HepG2 (cell line): ENCODE results near the gene TAF6L. TPM values are rescaled to one million over a fixed set of nuclear protein-coding genes. Genes with fewer than 3 reads are reported as not detected.

Experiments used
- ARNT ChIP-seq: fragments of 450-650 bp; IDR thresholded peaks from 2 replicates; pipeline ENCODE4 v1.6.1; 2017
- GLI4 ChIP-seq: sonication (generic); formaldehyde crosslinking; IDR thresholded peaks from 2 replicates; pipeline ENCODE4 v1.5.1; 2020; ENCODE audit warnings: missing genetic modification reagents, mild to moderate bottlenecking, moderate library complexity, borderline replicate concordance
- HOXD1 ChIP-seq: sonication (generic); formaldehyde crosslinking; IDR thresholded peaks from 2 replicates; pipeline ENCODE4 v1.5.0; 2020; ENCODE audit warnings: missing genetic modification reagents
- KDM5B ChIP-seq: sonication (generic); formaldehyde crosslinking; IDR thresholded peaks from 2 replicates; pipeline ENCODE4 v1.4.0; 2020; ENCODE audit warnings: missing genetic modification reagents, mild to moderate bottlenecking, borderline replicate concordance
- MAFF ChIP-seq: IDR thresholded peaks from 2 replicates; pipeline ENCODE4 v1.6.1; 2011; ENCODE audit warnings: low read depth, low read length, improper control_type of control experiment
- MED13 ChIP-seq: sonication (generic); formaldehyde crosslinking; IDR thresholded peaks from 2 replicates; pipeline ENCODE4 v1.5.0; 2020; ENCODE audit warnings: missing genetic modification reagents
- REL ChIP-seq: sonication (generic); formaldehyde crosslinking; conservative IDR thresholded peaks from 2 replicates; pipeline ENCODE4 v1.8.0; 2022; ENCODE audit warnings: mild to moderate bottlenecking, missing genetic modification reagents, moderate library complexity
- TEAD3 ChIP-seq: optimal IDR thresholded peaks from 2 replicates; pipeline ENCODE3; 2016; ENCODE audit warnings: borderline replicate concordance
- XBP1 ChIP-seq: sonication (generic); formaldehyde crosslinking; IDR thresholded peaks from 2 replicates; pipeline ENCODE4 v1.5.0; 2020; ENCODE audit warnings: missing genetic modification reagents
- ZFP37 ChIP-seq: sonication (generic); formaldehyde crosslinking; IDR thresholded peaks from 2 replicates; pipeline ENCODE4 v1.4.0; 2020; ENCODE audit warnings: missing genetic modification reagents, borderline replicate concordance
- ZFP90 ChIP-seq: sonication (generic); formaldehyde crosslinking; IDR thresholded peaks from 2 replicates; pipeline ENCODE4 v1.8.0; 2022; ENCODE audit warnings: missing genetic modification reagents, mild to moderate bottlenecking, inconsistent platforms, borderline replicate concordance
- ZNF792 ChIP-seq: IDR thresholded peaks from 2 replicates; pipeline ENCODE4 v1.6.1; 2016
- ZSCAN20 ChIP-seq: sonication (generic); formaldehyde crosslinking; IDR thresholded peaks from 2 replicates; pipeline ENCODE4 v1.4.0; 2020; ENCODE audit warnings: missing genetic modification reagents, mild to moderate bottlenecking, borderline replicate concordance
- polyA plus RNA-seq, 8 experiments: library from polyadenylated mRNA; depleted of rRNA in 3 of 8; stranded (reverse) in 7 of 8; unstranded in 1 of 8; fragments of >200 nt; fragmentation: Illumina TruSeq in 4 of 8; extraction: Trizol in 4 of 8; gene quantifications; 2 replicates each; pipeline versions ENCODE4 v1.2.1 to v1.2.3, GENCODE V29; 2011 to 2016; ENCODE audit warnings: low read depth in 4 of 8, missing spikeins in 1 of 8, mixed read lengths in 1 of 8; ENCODE audit not compliant: insufficient read depth in 1 of 8
- total RNA-seq, 5 experiments: library from RNA; depleted of rRNA; stranded (reverse); fragments of >200 nt; fragmentation: Illumina TruSeq; extraction: Trizol; gene quantifications; 2 replicates each; pipeline ENCODE4 v1.2.3, GENCODE V29; 2016; ENCODE audit warnings: low read depth in 1 of 5
- TF ChIP-seq, protein P1 (sequence below): sonication (generic); formaldehyde crosslinking; IDR thresholded peaks from 2 replicates; pipeline ENCODE4 v1.5.1; 2020; ENCODE audit warnings: missing genetic modification reagents, mild to moderate bottlenecking, borderline replicate concordance
- TF ChIP-seq, protein P2 (sequence below): IDR thresholded peaks from 2 replicates; pipeline ENCODE4 v1.6.1; 2016; ENCODE audit warnings: missing compliant biosample characterization, missing genetic modification reagents, borderline replicate concordance
- TF ChIP-seq, protein P3 (sequence below): sonication (generic); formaldehyde crosslinking; IDR thresholded peaks from 2 replicates; pipeline ENCODE4 v1.5.0; 2020; ENCODE audit warnings: missing genetic modification reagents
- TF ChIP-seq, protein P4 (sequence below): sonication (generic); formaldehyde crosslinking; IDR thresholded peaks from 2 replicates; pipeline ENCODE4 v1.8.1; 2023; ENCODE audit warnings: mild to moderate bottlenecking, moderate library complexity, missing genetic modification reagents
- TF ChIP-seq, protein P5 (sequence below): sonication (generic); formaldehyde crosslinking; IDR thresholded peaks from 2 replicates; pipeline ENCODE4 v1.4.0; 2020; ENCODE audit warnings: mild to moderate bottlenecking, low read depth, missing genetic modification reagents
- TF ChIP-seq, protein P6 (sequence below): sonication (generic); formaldehyde crosslinking; IDR thresholded peaks from 2 replicates; pipeline ENCODE4 v1.5.1; 2020; ENCODE audit warnings: missing genetic modification reagents, mild to moderate bottlenecking, borderline replicate concordance
- TF ChIP-seq, protein P7 (sequence below), 2 experiments: sonication (generic) in 1 of 2; formaldehyde crosslinking in 1 of 2; IDR thresholded peaks; 2 replicates each; pipeline versions ENCODE4 v1.5.1 to v1.6.1; 2011 to 2020; ENCODE audit warnings: borderline replicate concordance in 1 of 2, low read depth in 1 of 2, low read length in 1 of 2, mild to moderate bottlenecking in 1 of 2, missing genetic modification reagents in 1 of 2, moderate library complexity in 1 of 2

Gene TAF6L
- total and polyA plus RNA-seq, 2 of the 13 experiments (the other 11 are each of a cell fraction or from before 2014, with no cell fraction given) = 12.6 to 19.4 TPM

DNA sequence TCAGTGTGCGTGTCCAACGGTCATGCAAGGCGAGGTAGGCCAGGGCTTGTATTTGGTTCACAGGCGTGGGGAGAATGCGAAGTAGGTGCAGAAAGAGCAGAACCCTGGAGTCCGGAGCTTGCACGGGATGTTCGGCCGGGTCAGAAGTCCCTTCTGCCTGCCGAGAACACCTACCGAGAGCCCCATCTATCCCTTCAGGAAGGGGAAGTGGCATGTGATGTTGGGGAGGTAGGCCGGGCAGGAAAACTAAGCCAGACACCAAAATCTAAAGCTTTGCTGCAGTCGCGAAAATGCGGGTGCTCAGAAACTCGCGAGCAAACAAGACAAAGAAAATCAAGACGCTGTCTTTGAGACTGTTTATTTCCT is 435 bp upstream of the TAF6L start (continued):
- TF ChIP-seq ZFP90 (CRISPR knock-in tag) (no peak), HOXD1 (CRISPR knock-in tag) (no peak), MAFF (no peak), ARNT (no peak), ZFP37 (CRISPR knock-in tag) (no peak), MED13 (CRISPR knock-in tag) (no peak), ZSCAN20 (no peak), GLI4 (no peak), TEAD3 (CRISPR knock-in tag) (no peak), REL (CRISPR knock-in tag) (no peak), XBP1 (CRISPR knock-in tag) (no peak), KDM5B (no peak), ZNF792 (no peak)
- TF ChIP-seq, protein P1, sequence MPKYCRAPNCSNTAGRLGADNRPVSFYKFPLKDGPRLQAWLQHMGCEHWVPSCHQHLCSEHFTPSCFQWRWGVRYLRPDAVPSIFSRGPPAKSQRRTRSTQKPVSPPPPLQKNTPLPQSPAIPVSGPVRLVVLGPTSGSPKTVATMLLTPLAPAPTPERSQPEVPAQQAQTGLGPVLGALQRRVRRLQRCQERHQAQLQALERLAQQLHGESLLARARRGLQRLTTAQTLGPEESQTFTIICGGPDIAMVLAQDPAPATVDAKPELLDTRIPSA (CRISPR knock-in tag) = no peak
- TF ChIP-seq, protein P2, sequence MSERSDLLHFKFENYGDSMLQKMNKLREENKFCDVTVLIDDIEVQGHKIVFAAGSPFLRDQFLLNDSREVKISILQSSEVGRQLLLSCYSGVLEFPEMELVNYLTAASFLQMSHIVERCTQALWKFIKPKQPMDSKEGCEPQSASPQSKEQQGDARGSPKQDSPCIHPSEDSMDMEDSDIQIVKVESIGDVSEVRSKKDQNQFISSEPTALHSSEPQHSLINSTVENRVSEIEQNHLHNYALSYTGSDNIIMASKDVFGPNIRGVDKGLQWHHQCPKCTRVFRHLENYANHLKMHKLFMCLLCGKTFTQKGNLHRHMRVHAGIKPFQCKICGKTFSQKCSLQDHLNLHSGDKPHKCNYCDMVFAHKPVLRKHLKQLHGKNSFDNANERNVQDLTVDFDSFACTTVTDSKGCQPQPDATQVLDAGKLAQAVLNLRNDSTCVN (CRISPR knock-in tag) = no peak
- TF ChIP-seq, protein P3, sequence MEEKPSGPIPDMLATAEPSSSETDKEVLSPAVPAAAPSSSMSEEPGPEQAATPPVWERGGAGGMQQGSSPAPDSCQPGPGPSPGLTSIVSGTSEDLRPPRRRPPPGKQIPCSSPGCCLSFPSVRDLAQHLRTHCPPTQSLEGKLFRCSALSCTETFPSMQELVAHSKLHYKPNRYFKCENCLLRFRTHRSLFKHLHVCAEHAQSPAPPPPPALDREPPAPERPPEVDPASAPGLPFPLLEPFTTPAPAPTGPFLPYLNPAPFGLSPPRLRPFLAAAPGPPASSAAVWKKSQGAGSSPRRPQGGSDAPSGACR = no peak
- TF ChIP-seq, protein P4, sequence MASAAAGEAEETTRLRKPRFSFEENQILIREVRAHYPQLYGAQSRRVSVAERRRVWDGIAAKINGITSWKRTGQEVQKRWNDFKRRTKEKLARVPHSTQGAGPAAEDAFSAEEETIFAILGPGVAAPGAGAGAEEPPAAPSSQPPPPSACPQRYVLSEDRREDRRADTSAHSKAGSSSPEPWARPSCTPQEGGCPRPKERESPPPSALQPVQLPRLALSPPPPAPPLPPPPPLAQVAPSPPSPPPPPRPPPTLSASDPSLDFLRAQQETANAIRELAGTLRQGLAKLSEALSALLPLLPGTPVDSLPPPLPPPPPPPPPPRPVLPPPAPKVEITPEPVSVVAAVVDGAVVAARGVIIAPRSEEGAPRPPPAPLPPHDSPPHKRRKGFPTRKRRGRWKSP (CRISPR knock-in tag) = 0 out of 2 replicates have a peak, but pooled peaks have one; percentile 40
- TF ChIP-seq, protein P5, sequence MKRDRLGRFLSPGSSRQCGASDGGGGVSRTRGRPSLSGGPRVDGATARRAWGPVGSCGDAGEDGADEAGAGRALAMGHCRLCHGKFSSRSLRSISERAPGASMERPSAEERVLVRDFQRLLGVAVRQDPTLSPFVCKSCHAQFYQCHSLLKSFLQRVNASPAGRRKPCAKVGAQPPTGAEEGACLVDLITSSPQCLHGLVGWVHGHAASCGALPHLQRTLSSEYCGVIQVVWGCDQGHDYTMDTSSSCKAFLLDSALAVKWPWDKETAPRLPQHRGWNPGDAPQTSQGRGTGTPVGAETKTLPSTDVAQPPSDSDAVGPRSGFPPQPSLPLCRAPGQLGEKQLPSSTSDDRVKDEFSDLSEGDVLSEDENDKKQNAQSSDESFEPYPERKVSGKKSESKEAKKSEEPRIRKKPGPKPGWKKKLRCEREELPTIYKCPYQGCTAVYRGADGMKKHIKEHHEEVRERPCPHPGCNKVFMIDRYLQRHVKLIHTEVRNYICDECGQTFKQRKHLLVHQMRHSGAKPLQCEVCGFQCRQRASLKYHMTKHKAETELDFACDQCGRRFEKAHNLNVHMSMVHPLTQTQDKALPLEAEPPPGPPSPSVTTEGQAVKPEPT = no peak
- TF ChIP-seq, protein P6, sequence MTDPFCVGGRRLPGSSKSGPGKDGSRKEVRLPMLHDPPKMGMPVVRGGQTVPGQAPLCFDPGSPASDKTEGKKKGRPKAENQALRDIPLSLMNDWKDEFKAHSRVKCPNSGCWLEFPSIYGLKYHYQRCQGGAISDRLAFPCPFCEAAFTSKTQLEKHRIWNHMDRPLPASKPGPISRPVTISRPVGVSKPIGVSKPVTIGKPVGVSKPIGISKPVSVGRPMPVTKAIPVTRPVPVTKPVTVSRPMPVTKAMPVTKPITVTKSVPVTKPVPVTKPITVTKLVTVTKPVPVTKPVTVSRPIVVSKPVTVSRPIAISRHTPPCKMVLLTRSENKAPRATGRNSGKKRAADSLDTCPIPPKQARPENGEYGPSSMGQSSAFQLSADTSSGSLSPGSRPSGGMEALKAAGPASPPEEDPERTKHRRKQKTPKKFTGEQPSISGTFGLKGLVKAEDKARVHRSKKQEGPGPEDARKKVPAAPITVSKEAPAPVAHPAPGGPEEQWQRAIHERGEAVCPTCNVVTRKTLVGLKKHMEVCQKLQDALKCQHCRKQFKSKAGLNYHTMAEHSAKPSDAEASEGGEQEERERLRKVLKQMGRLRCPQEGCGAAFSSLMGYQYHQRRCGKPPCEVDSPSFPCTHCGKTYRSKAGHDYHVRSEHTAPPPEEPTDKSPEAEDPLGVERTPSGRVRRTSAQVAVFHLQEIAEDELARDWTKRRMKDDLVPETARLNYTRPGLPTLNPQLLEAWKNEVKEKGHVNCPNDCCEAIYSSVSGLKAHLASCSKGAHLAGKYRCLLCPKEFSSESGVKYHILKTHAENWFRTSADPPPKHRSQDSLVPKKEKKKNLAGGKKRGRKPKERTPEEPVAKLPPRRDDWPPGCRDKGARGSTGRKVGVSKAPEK (CRISPR knock-in tag) = no peak
- TF ChIP-seq, protein P7, sequence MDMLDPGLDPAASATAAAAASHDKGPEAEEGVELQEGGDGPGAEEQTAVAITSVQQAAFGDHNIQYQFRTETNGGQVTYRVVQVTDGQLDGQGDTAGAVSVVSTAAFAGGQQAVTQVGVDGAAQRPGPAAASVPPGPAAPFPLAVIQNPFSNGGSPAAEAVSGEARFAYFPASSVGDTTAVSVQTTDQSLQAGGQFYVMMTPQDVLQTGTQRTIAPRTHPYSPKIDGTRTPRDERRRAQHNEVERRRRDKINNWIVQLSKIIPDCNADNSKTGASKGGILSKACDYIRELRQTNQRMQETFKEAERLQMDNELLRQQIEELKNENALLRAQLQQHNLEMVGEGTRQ (IDR thresholded peaks at IDR 0.05; ENCODE audit: low read depth, low read length) = no peak
- TF ChIP-seq, protein P7 (CRISPR knock-in tag; IDR thresholded peaks at IDR 0.05; ENCODE audit: borderline replicate concordance) = no peak
